DND-41 (cell line): ENCODE measurements around the gene TMEM135.

Source experiments
- ATAC-seq: fragments of 200-7000 bp; cut with Tn5 transposase; 3 replicates; pipeline ENCODE4 v1.9.1; 2021; ENCODE audit warnings: low read depth; ENCODE audit not compliant: insufficient read depth
- DNase-seq: peaks from one replicate; pipeline ENCODE4 v3.0.0-alpha.2; 2020
- H2AFZ ChIP-seq: 2 replicates; pipeline ENCODE4 v1.6.0; 2012; ENCODE audit warnings: low read depth, low read length
- H3K27ac ChIP-seq: 2 replicates; pipeline ENCODE4 v1.5.1; 2012; ENCODE audit warnings: low read length, inconsistent platforms
- H3K27me3 ChIP-seq: fragments of 200-600 bp; sonication (generic); 2 replicates; pipeline ENCODE4 v1.6.0; 2012; ENCODE audit warnings: low read length, mild to moderate bottlenecking, inconsistent platforms; ENCODE audit not compliant: insufficient read depth, poor library complexity
- H3K36me3 ChIP-seq: 2 replicates; pipeline ENCODE4 v1.5.1; 2012; ENCODE audit warnings: low read length, inconsistent platforms; ENCODE audit not compliant: insufficient read depth
- H3K4me1 ChIP-seq: 2 replicates; pipeline ENCODE4 v1.5.1; 2012; ENCODE audit warnings: mild to moderate bottlenecking, low read length; ENCODE audit not compliant: insufficient read depth
- H3K4me2 ChIP-seq: 2 replicates; pipeline ENCODE4 v1.6.0; 2012; ENCODE audit warnings: mild to moderate bottlenecking, moderate library complexity, low read length, inconsistent platforms; ENCODE audit not compliant: insufficient read depth
- H3K4me3 ChIP-seq, 2 experiments: fragments of 200-600 bp in 1 of 2; shearing (Covaris generic) in 1 of 2; 2 replicates each; pipeline ENCODE4 v1.5.1; 2012 to 2016; ENCODE audit warnings: inconsistent platforms in 2 of 2, low read length in 2 of 2, mild to moderate bottlenecking in 2 of 2, low read depth in 1 of 2, moderate library complexity in 1 of 2
- H3K79me2 ChIP-seq: 2 replicates; pipeline ENCODE4 v1.6.0; 2012; ENCODE audit warnings: low read length, inconsistent platforms; ENCODE audit not compliant: insufficient read depth
- H3K9ac ChIP-seq: 2 replicates; pipeline ENCODE4 v1.6.0; 2012; ENCODE audit warnings: low read depth, mild to moderate bottlenecking, inconsistent platforms, low read length, moderate library complexity
- H3K9me3 ChIP-seq: 2 replicates; pipeline ENCODE4 v1.5.1; 2012; ENCODE audit warnings: low read length, moderate library complexity, mild to moderate bottlenecking, inconsistent platforms; ENCODE audit not compliant: insufficient read depth, severe bottlenecking
- H4K20me1 ChIP-seq: 2 replicates; pipeline ENCODE4 v1.6.0; 2012; ENCODE audit warnings: low read length; ENCODE audit not compliant: insufficient read depth
- CTCF ChIP-seq: IDR thresholded peaks from 2 replicates; pipeline ENCODE4 v1.5.1; 2012; ENCODE audit warnings: borderline replicate concordance, low read length, moderate library complexity, mild to moderate bottlenecking; ENCODE audit not compliant: poor library complexity, severe bottlenecking; ENCODE audit errors: extremely low read depth
- EZH2 ChIP-seq: IDR thresholded peaks from 3 replicates; pipeline ENCODE4 v1.6.1; 2012; ENCODE audit warnings: borderline replicate concordance, low read depth, mild to moderate bottlenecking, moderate library complexity, low read length, inconsistent platforms; ENCODE audit not compliant: severe bottlenecking

The TMEM135 gene

DNA sequence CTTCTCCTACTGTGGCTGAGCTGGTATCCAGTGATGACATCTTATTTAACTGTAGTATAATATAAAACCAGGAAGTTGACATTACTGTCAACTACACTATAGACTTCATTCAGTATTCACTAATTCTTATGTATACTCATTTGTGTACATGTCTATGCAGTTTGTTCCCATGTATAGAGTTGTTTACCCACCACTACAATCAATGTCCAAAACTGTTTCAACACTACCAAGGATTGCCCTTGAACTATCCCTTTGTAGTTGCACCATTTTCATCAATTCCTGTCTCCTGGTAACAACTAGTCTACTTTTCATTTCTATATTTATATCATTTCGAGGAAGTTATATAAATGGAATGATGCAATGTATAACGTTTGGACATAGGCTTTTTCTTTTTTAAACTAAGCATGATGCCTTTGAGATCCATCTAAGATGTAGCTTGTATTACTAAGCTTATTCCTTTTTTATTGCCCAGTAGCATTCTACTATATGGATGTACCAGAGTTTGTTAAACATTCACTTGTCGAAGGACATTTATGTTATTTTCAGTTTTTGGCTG, 39.2 kb downstream of the TMEM135 start:
- Histone ChIP-seq H3K27ac (no peak overlapping the region), H3K4me3 (no peak overlapping the region), H3K9ac (no peak overlapping the region), H3K79me2 (no peaks in the 10 kb centered on the region), H3K4me1 (peaks cover 6% of the 10 kb centered on the region; the same call in 1 of the 2 replicates), H3K9me3 (no peaks in the 10 kb centered on the region), H4K20me1 (no peaks in the 10 kb centered on the region), H2AFZ (no peak overlapping the region), H3K27me3 (no peaks in the 10 kb centered on the region), H3K4me2 (no peak overlapping the region), H3K36me3 (peaks cover 28% of the 10 kb centered on the region)
- TF ChIP-seq CTCF (no peak), EZH2 (no peak)
- DNase-seq = no peak
- no peak for ATAC-seq

DNA sequence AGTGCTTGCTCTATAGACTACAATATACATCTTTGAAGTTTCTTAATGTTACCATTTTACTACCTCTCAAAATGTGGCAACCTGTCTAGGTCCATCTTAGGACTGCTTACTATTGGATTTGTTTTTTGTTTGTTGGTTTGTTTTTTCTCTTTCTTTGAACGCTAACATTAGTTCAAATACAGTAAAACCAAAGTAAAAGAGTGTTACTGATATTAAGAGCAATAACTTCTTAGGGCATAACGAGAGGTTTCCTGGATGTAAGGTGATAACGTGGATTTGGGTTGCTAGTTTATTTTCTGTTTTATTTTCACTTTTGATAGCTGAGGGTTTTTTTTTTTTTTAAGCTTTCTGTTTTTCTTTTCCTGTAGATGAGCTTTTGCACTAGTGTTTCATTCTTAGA, 43.6 kb downstream of the TMEM135 start:
- Histone ChIP-seq H3K9ac (0 out of 2 replicates have a peak overlapping the region, but pooled peaks have one; percentile 25), H3K79me2 (no peaks in the 10 kb centered on the region; the same call in 1 of the 2 replicates), H3K27ac (no peak overlapping the region; the same call in 1 of the 2 replicates), H3K4me3 (0 out of 4 replicates have a peak overlapping the region, but pooled peaks of 1 of the 2 experiments have one; percentile 9), H2AFZ (no peak overlapping the region), H3K36me3 (peaks cover 23% of the 10 kb centered on the region), H3K4me1 (peaks cover 6% of the 10 kb centered on the region; the same call in 1 of the 2 replicates), H3K27me3 (no peaks in the 10 kb centered on the region), H4K20me1 (no peaks in the 10 kb centered on the region), H3K9me3 (peaks cover 6% of the 10 kb centered on the region), H3K4me2 (peak overlapping the region; percentile 49; the same call in 1 of the 2 replicates)
- no peak for TF ChIP-seq EZH2
- ATAC-seq = peak; percentile 52
- no peak for DNase-seq

DNA sequence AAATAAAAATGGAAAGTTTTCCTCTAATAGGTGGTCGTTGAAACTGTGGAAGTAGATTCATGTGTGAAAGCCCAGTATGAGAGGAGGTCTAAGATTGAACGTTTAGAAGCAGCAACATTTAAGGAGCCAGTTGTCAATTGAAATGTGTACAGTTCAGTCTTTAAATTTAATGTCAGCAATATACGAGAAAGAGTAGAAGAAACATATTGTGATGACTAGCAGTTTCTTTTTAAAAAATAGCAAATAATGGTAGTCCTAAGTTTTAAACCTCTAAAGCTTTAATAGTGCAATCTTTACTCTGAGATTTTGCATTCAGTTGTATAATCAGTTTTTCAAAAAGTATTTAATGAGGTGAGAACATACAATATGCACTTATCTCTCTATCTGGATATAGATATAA, 44.9 kb downstream of the TMEM135 start:
- Histone ChIP-seq H3K9me3 (peaks cover 17% of the 10 kb centered on the region), H3K4me2 (no peak overlapping the region), H3K4me1 (peaks cover 6% of the 10 kb centered on the region; the same call in 1 of the 2 replicates), H3K27ac (no peak overlapping the region), H2AFZ (no peak overlapping the region), H4K20me1 (no peaks in the 10 kb centered on the region), H3K36me3 (peaks cover 29% of the 10 kb centered on the region), H3K27me3 (no peaks in the 10 kb centered on the region), H3K79me2 (no peaks in the 10 kb centered on the region; the same call in 1 of the 2 replicates), H3K9ac (no peak overlapping the region), H3K4me3 (no peak overlapping the region)
- no peak for TF ChIP-seq EZH2
- no peak for TF ChIP-seq CTCF
- no peak for DNase-seq
- ATAC-seq = no peak

- no peak overlapping the region for H3K27ac ChIP-seq
Measured at GRCh38 chr11:87083029-87083428, 45.3 kb downstream of the TMEM135 start.

More at GRCh38 chr11:87083029-87083428, 45.3 kb downstream of the TMEM135 start:
- TF ChIP-seq CTCF (no peak), EZH2 (no peak)
- DNase-seq (no peak), ATAC-seq (peak; percentile 49; the same call in 2 of the 3 replicates)
- no peaks in the 10 kb centered on the region for H4K20me1 ChIP-seq
- peaks cover 6% of the 10 kb centered on the region; the same call in 1 of the 2 replicates for H3K4me1 ChIP-seq
- H3K27me3 ChIP-seq = no peaks in the 10 kb centered on the region
- no peaks in the 10 kb centered on the region; the same call in 1 of the 2 replicates for H3K79me2 ChIP-seq
- no peak overlapping the region for H3K4me2 ChIP-seq
- H3K36me3 ChIP-seq = peaks cover 32% of the 10 kb centered on the region
- H3K4me3 ChIP-seq = no peak overlapping the region
- peaks cover 19% of the 10 kb centered on the region for H3K9me3 ChIP-seq
- H3K9ac ChIP-seq = no peak overlapping the region
- H2AFZ ChIP-seq = no peak overlapping the region
